ENCODE measurements around the gene XRCC6. TPM values are rescaled to one million over a fixed set of nuclear protein-coding genes. Genes with fewer than 3 reads are reported as not detected.

XRCC6 gene
- total and polyA plus RNA-seq, 2 of the 4 experiments (the other 2 are of a cell fraction): 202 to 401 TPM

DNA sequence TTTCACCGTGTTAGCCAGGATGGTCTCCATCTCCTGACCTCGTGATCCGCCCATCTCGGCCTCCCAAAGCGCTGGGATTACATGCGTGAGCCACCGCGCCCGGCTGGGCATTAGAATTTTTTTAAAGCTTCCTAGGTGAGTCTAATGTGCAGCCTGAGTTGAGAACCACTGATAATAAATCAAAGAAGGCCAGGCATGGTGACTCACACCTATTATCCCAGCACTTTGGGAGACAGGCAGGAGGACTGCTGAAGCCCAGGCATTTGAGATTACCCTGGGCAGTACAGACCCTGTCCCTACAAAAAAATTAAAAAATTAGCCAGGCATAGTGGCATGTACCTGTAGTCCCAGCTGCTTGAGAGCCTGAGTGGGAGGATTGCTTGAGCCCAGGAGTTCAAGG lies 91.9 kb downstream of the XRCC6 start:
- Histone ChIP-seq H3K4ac (ENCODE audit: low read depth, low read length) (no peak overlapping the region), H3K4me3 (ENCODE audit: insufficient read depth, low read depth, low read length) (no peak overlapping the region), H2BK20ac (ENCODE audit: low read depth, low read length) (no peak overlapping the region), H3K14ac (replicated peaks; ENCODE audit: low read depth, low read length) (no peak overlapping the region), H3K27ac (ENCODE audit: insufficient read depth, low read length) (no peak overlapping the region), H3K4me1 (ENCODE audit: control insufficient read depth, insufficient read depth, low read length) (no peaks in the 10 kb centered on the region), H3K56ac (ENCODE audit: extremely low read depth, insufficient read depth, low read length) (no peak overlapping the region), H3K23ac (ENCODE audit: low read depth, low read length) (no peak overlapping the region), H2AFZ (replicated peaks; ENCODE audit: low read length, poor library complexity) (no peak overlapping the region), H3K9me1 (ENCODE audit: insufficient read depth, low read length) (peaks cover 2% of the 10 kb centered on the region; the same call in 1 of the 2 replicates), H3K18ac (ENCODE audit: low read depth, low read length) (no peak overlapping the region), H4K5ac (ENCODE audit: low read depth, low read length) (no peak overlapping the region), H2BK15ac (ENCODE audit: low read depth, low read length) (no peak overlapping the region), H3K9ac (ENCODE audit: low read depth, low read length) (no peak overlapping the region), H3K36me3 (ENCODE audit: control insufficient read depth, insufficient read depth, low read length) (no peaks in the 10 kb centered on the region), H2BK5ac (ENCODE audit: low read depth, low read length, poor library complexity, severe bottlenecking) (no peak overlapping the region), H3K79me1 (ENCODE audit: low read depth in 1 of 2, low read length in 2 of 2) (no peaks in the 10 kb centered on the region), H4K91ac (ENCODE audit: insufficient read depth, low read depth, low read length) (no peak overlapping the region), H2AK5ac (ENCODE audit: low read depth, low read length) (no peak overlapping the region), H3K4me2 (ENCODE audit: low read depth, low read length) (no peak overlapping the region), H3K9me3 (ENCODE audit: control insufficient read depth, insufficient read depth, low read length) (no peaks in the 10 kb centered on the region), H4K8ac (ENCODE audit: low read depth in 2 of 2, low read length in 2 of 2) (no peak overlapping the region), H4K20me1 (ENCODE audit: insufficient read depth, low read length) (no peaks in the 10 kb centered on the region), H3K27me3 (ENCODE audit: control insufficient read depth, insufficient read depth, low read length) (peaks cover 22% of the 10 kb centered on the region), H2AK9ac (replicated peaks; ENCODE audit: low read depth, low read length, poor library complexity) (no peak overlapping the region), H2BK120ac (ENCODE audit: low read depth, low read length) (no peak overlapping the region)
- POLR2A ChIA-PET (ENCODE audit: unreplicated experiment): no interaction called here
- in situ Hi-C loops (cut with MboI; ENCODE audit: low sequenced_read_pairs): no loop called here
- DNase-seq (no peak), ATAC-seq (ENCODE audit: low read depth) (no peak)
- intact Hi-C loops (cut with micrococcal nuclease): no loop called here
- WGBS, 2 experiments (ENCODE audit: extremely low coverage in 2 of 2, insufficient read length in 1 of 2): 86% methylated on average over 1 of the region's 9 CpGs; no CpG with 5 or more reads in 1 of the 2 experiments
- no TSS peak for BruUV-seq (replicated peaks)
- no peak for TF ChIP-seq RFX5 (IDR thresholded peaks at IDR 0.05; ENCODE audit: low read depth, low read length)
- TF ChIP-seq, protein P1, sequence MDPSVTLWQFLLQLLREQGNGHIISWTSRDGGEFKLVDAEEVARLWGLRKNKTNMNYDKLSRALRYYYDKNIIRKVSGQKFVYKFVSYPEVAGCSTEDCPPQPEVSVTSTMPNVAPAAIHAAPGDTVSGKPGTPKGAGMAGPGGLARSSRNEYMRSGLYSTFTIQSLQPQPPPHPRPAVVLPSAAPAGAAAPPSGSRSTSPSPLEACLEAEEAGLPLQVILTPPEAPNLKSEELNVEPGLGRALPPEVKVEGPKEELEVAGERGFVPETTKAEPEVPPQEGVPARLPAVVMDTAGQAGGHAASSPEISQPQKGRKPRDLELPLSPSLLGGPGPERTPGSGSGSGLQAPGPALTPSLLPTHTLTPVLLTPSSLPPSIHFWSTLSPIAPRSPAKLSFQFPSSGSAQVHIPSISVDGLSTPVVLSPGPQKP (IDR thresholded peaks at IDR 0.05; ENCODE audit: borderline replicate concordance, low read depth, low read length): no peak
- no peak for TF ChIP-seq CHD1 (IDR thresholded peaks at IDR 0.05; ENCODE audit: low read depth, low read length)
- TF ChIP-seq SMC3 (IDR thresholded peaks at IDR 0.05; ENCODE audit: low read depth, low read length): no peak
- TF ChIP-seq RAD21 (IDR thresholded peaks at IDR 0.05; ENCODE audit: low read length): no peak
- TF ChIP-seq BHLHE40 (IDR thresholded peaks at IDR 0.05; ENCODE audit: low read depth, low read length): no peak
- TF ChIP-seq NFE2L2 (IDR thresholded peaks at IDR 0.05; ENCODE audit: low read depth, low read length): no peak
- dilution Hi-C loops (cut with HindIII; ENCODE audit: low sequenced_read_pairs, unreplicated experiment): no loop called here
- CTCF ChIA-PET: no interaction called here

Small RNA genes lying within 50 kb of the gene (microRNA-seq; reads per million reads assigned to microRNA genes)
- gene HMGN2P10 (ENCODE audit: insufficient read depth, insufficient read length): not detected
- gene RF00019 (ENCODE audit: insufficient read depth, insufficient read length): not detected
- not detected for gene RNU6-476P (ENCODE audit: insufficient read depth, insufficient read length)

Small RNA genes lying within 50 kb of the gene (small RNA-seq; reads per million reads assigned to genes)
- gene HMGN2P10: 0 reads per million in 5 experiments
- 0 reads per million in 5 experiments for gene RF00019
- gene RNU6-476P: 0.04 to 8.4 (median 0.46) reads per million in 5 experiments

Other genes with a start within 250 kb of the XRCC6 start
- gene TEF, start 239.4 kb upstream of the XRCC6 start, total RNA-seq (2012; rRNA removed): 5.6 and 6.1 TPM in 2 replicates
- gene TEF, start 239.4 kb upstream of the XRCC6 start, polyA plus RNA-seq (2012; rRNA removed): 11.6 and 14.4 TPM in 2 replicates
- 16.9 and 17.4 TPM in 2 replicates for gene TOB2, start 174.5 kb upstream of the XRCC6 start, total RNA-seq (2012; rRNA removed)
- 23.3 and 24.2 TPM in 2 replicates for gene TOB2, start 174.5 kb upstream of the XRCC6 start, polyA plus RNA-seq (2012; rRNA removed)
- 50.9 and 76.1 TPM in 2 replicates for gene PHF5A, start 152.6 kb upstream of the XRCC6 start, total RNA-seq (2012; rRNA removed)
- 49.1 and 54.9 TPM in 2 replicates for gene PHF5A, start 152.6 kb upstream of the XRCC6 start, polyA plus RNA-seq (2012; rRNA removed)
- gene ACO2, start 152.2 kb upstream of the XRCC6 start, total RNA-seq (2012; rRNA removed): 65.3 and 71.3 TPM in 2 replicates
- 69.5 and 72.9 TPM in 2 replicates for gene ACO2, start 152.2 kb upstream of the XRCC6 start, polyA plus RNA-seq (2012; rRNA removed)
- 37.8 and 39.7 TPM in 2 replicates for gene POLR3H, start 76.8 kb upstream of the XRCC6 start, total RNA-seq (2012; rRNA removed)
- 62.1 and 67.8 TPM in 2 replicates for gene POLR3H, start 76.8 kb upstream of the XRCC6 start, polyA plus RNA-seq (2012; rRNA removed)
- 2.5 and 2.8 TPM in 2 replicates for gene CSDC2, start 60.3 kb upstream of the XRCC6 start, total RNA-seq (2012; rRNA removed)
- 23.1 and 26.3 TPM in 2 replicates for gene CSDC2, start 60.3 kb upstream of the XRCC6 start, polyA plus RNA-seq (2012; rRNA removed)
- gene PMM1, start 31.5 kb upstream of the XRCC6 start, total RNA-seq (2012; rRNA removed): 22.2 and 22.8 TPM in 2 replicates
- gene PMM1, start 31.5 kb upstream of the XRCC6 start, polyA plus RNA-seq (2012; rRNA removed): 92.8 and 103 TPM in 2 replicates
- 14.4 and 14.5 TPM in 2 replicates for gene DESI1, start 252 bp upstream of the XRCC6 start, total RNA-seq (2012; rRNA removed)
- 23.6 and 24.9 TPM in 2 replicates for gene DESI1, start 252 bp upstream of the XRCC6 start, polyA plus RNA-seq (2012; rRNA removed)
- 109 and 122 TPM in 2 replicates for gene SNU13, start 67.6 kb downstream of the XRCC6 start, total RNA-seq (2012; rRNA removed)
- 185 and 235 TPM in 2 replicates for gene SNU13, start 67.6 kb downstream of the XRCC6 start, polyA plus RNA-seq (2012; rRNA removed)
- gene MEI1, start 78.2 kb downstream of the XRCC6 start, total RNA-seq (2012; rRNA removed): 0.90 and 1.1 TPM in 2 replicates
- 2.1 and 2.6 TPM in 2 replicates for gene MEI1, start 78.2 kb downstream of the XRCC6 start, polyA plus RNA-seq (2012; rRNA removed)
- gene CCDC134, start 179.4 kb downstream of the XRCC6 start, total RNA-seq (2012; rRNA removed): 6.1 and 7.0 TPM in 2 replicates
- gene CCDC134, start 179.4 kb downstream of the XRCC6 start, polyA plus RNA-seq (2012; rRNA removed): 5.1 and 7.5 TPM in 2 replicates
- 8.1 and 9.2 TPM in 2 replicates for gene SREBF2, start 211.8 kb downstream of the XRCC6 start, total RNA-seq (2012; rRNA removed)
- 47.4 and 50.1 TPM in 2 replicates for gene SREBF2, start 211.8 kb downstream of the XRCC6 start, polyA plus RNA-seq (2012; rRNA removed)